H1 (cell line): ENCODE results near the gene NPIPB8.

Source experiments
- CREB1 ChIP-seq: IDR thresholded peaks from 2 replicates; pipeline ENCODE4 v1.6.1; 2012; ENCODE audit warnings: inconsistent platforms
- POLR2A ChIP-seq, 2 experiments: IDR thresholded peaks; 1 replicate in 1 of 2; 2 replicates in 1 of 2; pipeline ENCODE4 v1.6.1; 2011; ENCODE audit warnings: low read depth in 2 of 2, low read length in 2 of 2, mild to moderate bottlenecking in 2 of 2; ENCODE audit errors: control extremely low read depth in 1 of 2
- RAD21 ChIP-seq, 2 experiments: IDR thresholded peaks in 1 of 2; conservative IDR thresholded peaks in 1 of 2; 2 replicates each; pipeline ENCODE4 v1.6.1; 2011; ENCODE audit warnings: low read depth in 2 of 2, low read length in 2 of 2, improper control_type of control experiment in 1 of 2, inconsistent platforms in 1 of 2, mild to moderate bottlenecking in 1 of 2, moderate library complexity in 1 of 2
- TF ChIP-seq, protein P1 (sequence below), 3 experiments: IDR thresholded peaks; 1 replicate in 2 of 3; 2 replicates in 1 of 3; pipeline versions ENCODE4 v1.5.1 to v1.6.1; 2011; ENCODE audit warnings: low read length in 3 of 3, mild to moderate bottlenecking in 3 of 3, inconsistent platforms in 2 of 3, low read depth in 1 of 3, moderate library complexity in 1 of 3; ENCODE audit not compliant: insufficient read depth in 1 of 3; ENCODE audit errors: control extremely low read depth in 1 of 3

DNA sequence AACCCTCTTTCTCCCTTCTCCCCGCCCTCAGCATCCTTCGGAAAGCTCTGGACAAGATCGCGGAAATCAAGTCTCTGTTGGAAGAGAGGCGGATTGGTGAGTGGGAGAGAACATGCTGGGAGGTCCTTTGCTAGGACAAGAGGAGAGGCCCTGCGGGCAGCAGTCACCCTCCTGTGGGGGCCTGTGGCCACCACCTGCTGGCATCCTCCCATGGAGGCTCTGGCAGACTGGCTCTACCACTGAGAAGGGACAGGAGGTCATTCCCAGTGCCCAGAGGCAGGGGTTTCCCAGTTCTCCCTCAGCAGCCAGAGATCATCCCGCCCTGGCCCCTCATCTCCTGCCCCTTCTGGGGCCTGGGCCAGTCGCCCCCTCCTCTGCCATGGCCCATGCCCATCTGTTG lies 48.8 kb upstream of the NPIPB8 start:
- TF ChIP-seq, protein P1, sequence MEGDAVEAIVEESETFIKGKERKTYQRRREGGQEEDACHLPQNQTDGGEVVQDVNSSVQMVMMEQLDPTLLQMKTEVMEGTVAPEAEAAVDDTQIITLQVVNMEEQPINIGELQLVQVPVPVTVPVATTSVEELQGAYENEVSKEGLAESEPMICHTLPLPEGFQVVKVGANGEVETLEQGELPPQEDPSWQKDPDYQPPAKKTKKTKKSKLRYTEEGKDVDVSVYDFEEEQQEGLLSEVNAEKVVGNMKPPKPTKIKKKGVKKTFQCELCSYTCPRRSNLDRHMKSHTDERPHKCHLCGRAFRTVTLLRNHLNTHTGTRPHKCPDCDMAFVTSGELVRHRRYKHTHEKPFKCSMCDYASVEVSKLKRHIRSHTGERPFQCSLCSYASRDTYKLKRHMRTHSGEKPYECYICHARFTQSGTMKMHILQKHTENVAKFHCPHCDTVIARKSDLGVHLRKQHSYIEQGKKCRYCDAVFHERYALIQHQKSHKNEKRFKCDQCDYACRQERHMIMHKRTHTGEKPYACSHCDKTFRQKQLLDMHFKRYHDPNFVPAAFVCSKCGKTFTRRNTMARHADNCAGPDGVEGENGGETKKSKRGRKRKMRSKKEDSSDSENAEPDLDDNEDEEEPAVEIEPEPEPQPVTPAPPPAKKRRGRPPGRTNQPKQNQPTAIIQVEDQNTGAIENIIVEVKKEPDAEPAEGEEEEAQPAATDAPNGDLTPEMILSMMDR (IDR thresholded peaks at IDR 0.05; ENCODE audit: control extremely low read depth in 1 of 3, insufficient read depth in 1 of 3, low read depth in 1 of 3, low read length in 3 of 3) = no peak
- no peak for TF ChIP-seq CREB1
- no peak for TF ChIP-seq RAD21 (IDR thresholded peaks at IDR 0.05 in 1 of 2, conservative IDR thresholded peaks at IDR 0.05 in 1 of 2; ENCODE audit: low read depth in 2 of 2, low read length in 2 of 2)
- TF ChIP-seq POLR2A (IDR thresholded peaks at IDR 0.05; ENCODE audit: control extremely low read depth in 1 of 2, low read depth in 2 of 2, low read length in 2 of 2) = no peak
